Measurements from ENCODE around the gene GDNF.
"Not testable (repeated sequence)": the region's sequence is repeated elsewhere in the genome, so short reads cannot be mapped to it uniquely, and the experiment has no call there.

The GDNF gene, protein sequence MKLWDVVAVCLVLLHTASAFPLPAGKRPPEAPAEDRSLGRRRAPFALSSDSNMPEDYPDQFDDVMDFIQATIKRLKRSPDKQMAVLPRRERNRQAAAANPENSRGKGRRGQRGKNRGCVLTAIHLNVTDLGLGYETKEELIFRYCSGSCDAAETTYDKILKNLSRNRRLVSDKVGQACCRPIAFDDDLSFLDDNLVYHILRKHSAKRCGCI

GRCh38 chr5:37839407-37840052 is at the start of gene GDNF:
TSS of gene GDNF (minus strand) at chr5:37840041. CDS start at chr5:37834796, 5,245 bp downstream.
- DNase-seq = peak; percentile 51

GRCh38 chr5:37888476-37888875 is 48.6 kb upstream of the GDNF start:
- DNase-seq = no peak

DNA sequence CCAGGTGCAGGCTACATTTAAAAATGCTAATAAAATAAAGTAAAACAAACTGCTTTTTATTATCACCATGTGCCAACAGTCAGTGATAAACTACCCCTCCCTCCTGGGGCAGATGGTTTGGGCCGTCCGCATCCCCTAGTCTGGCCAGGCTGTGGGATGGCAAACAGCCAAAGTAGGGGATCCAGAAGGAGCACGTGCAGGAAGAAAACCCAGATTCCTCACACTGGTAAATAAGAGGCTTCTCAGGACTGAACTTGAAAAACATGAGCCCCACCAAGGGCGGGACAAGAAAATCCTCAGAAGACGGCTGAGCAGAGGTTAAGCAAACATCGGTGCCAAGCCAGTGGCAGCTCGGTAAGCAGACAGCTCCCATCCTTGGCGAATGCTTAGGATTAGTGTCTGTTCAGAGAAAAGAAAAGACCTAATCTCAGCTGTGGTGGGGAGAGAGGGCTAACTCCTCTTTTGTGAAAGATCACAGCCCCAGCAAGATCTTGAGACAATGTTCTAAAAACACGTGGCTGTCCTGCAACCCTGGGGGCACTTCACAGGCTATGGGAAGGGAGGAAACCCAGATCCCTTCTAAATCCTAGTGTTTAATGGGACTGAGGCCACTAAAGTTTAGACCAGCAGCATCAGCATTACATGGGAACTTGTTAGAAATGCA is 46.5 kb upstream of the GDNF start:
- no peak for DNase-seq

DNA sequence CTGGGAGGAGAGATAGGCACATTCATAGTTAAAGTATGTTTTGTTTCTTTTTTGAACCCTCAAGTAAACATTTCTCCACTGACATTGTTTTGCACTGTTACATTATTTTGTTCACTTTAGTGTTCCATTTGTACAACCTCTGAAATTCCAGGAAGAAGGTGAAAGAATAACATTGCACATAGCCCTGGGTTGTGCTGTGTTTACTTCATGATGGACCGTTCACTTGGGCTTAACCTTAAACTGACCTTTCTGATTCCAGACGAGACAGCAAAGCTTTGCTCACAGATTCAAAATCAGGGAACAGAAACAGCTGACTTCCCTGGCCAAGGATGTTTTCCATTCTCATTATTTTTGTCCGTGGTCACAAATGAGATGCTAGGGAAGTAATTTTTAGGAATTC is 42.8 kb upstream of the GDNF start:
- DNase-seq = no peak

DNA sequence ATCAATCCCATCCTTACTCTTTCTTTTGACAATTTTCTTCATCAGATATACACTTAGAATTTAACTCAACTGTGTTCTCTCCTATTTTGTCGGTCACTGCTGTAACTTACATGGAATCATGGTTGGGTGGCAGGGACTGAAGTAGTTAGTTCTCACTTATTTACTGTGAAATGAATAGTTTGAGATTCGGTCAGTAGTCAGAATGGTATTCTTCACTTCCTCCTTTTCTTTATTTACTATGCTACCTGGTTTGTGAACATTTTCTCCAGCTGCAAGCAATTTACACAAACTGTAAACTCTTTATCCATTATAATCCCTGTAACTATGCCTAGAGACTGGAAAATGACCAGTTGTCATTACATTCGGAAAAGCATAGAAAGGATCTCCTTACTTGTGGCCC is 41.5 kb upstream of the GDNF start:
- no peak for DNase-seq

GRCh38 chr5:37876943-37877342 is 37.1 kb upstream of the GDNF start:
- DNase-seq = no peak

GRCh38 chr5:37876245-37876644 is 36.4 kb upstream of the GDNF start:
- no peak for DNase-seq

- no peak for DNase-seq
Observed at GRCh38 chr5:37875051-37875787, 35.4 kb upstream of the GDNF start.

DNA sequence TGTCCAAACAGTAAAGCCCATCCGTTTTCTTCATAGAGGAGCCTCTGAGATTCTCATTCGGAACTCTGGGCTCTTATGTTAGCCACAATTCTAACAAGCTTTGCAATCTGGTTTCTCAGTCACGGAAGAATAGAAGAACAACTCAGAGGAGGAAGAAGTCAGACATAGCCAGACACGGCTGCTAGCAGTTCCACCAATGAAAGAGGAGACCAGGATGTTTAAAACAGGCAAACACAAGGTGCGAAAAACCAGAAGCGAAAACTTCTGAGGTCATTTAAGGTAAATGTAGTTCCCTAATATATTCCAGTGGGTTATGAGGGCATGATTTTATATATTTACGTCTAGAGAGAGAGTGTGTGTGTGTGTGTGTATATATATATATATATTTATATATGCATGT is 34.1 kb upstream of the GDNF start:
- DNase-seq = no peak

DNA sequence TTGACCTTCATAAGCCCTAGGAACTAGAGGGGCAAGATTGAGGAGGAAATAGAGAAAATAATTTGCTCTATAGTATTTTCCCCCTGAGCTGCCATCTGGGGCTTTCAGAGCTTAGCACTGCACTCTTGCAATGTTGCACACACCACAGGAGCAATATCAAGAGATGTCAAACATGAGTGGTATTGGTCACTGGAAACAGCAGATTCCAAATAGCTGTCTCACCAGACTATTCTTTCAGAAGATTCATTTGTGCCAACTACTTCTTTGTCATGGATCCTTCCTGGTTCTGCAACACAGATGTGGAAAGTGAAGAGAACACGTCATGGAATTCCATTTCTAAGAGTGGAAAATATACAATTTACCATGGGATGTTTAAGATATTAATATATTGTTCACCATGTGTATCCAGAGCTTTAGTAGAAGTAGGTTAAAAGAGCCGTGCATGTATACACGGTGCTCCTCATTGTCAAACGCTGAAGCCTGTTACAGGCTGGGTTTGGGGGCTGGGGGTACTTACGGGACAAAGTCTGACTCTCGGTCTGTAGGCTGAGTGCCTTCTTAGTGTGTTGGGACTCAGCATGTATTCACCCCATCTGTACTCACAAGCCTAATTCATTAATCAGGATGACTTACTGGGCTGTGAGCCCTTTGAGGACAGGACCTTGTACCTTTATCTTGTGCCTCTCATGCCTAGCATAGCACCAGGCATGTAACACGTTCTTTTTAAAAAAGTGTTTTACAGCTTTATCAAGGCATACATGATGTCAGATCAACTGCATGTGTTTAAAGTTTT is 31.4 kb upstream of the GDNF start:
- DNase-seq = no peak

- no peak for DNase-seq
Observed at GRCh38 chr5:37869216-37869615, 29.4 kb upstream of the GDNF start.

GRCh38 chr5:37867654-37868053 is 27.8 kb upstream of the GDNF start:
- DNase-seq = no peak

GRCh38 chr5:37862907-37863306 is 23.1 kb upstream of the GDNF start:
- not testable (repeated sequence) for DNase-seq

DNA sequence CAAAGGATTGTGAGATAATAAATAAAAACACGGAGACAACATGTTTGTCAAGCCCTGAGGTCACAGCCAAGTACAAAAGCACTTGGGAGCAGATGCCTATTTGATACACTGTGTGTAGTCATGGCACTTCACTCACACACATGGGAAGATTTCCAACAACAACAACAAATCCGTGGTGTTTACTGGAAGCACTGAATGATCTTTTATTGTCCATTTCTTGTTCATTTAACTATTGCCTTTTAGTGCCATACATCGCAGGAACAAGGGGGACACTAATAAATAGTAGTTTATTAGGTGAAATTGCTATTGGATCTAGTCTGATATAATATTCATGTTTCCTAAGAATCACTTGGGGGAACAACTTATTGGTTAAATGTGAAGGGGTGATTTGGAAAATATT is 20.4 kb upstream of the GDNF start:
- no peak for DNase-seq

GRCh38 chr5:37859805-37860204 is 20.0 kb upstream of the GDNF start:
- no peak for DNase-seq

GRCh38 chr5:37858250-37858649 is 18.4 kb upstream of the GDNF start:
- no peak for DNase-seq

GRCh38 chr5:37857696-37858095 is 17.9 kb upstream of the GDNF start:
- no peak for DNase-seq

- no peak for DNase-seq
Observed at GRCh38 chr5:37855438-37855837, 15.6 kb upstream of the GDNF start.

GRCh38 chr5:37851305-37851704 is 11.5 kb upstream of the GDNF start:
- DNase-seq = no peak

- no peak for DNase-seq
Observed at GRCh38 chr5:37850226-37850865, 10.5 kb upstream of the GDNF start.

DNA sequence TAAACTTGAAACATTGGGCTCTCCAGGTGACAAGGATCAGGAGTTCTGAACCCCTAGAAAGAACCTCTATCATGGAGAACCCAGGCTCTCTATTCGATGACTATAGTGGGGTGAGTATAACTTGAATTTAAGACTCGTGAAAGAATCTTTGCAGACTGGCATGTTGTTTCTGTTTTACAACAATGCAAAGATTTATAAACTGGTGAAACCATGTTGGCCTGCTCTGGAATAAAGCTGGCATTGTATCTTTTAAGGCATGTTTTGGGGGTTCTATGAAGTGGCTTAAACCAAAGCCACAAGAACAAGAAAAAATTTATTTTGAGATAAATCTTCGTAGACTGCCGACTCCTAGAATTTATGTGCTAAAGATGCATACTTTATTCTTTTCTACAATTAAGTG is 9.8 kb upstream of the GDNF start:
- DNase-seq = no peak

- peak; percentile 93 for DNase-seq
Observed at GRCh38 chr5:37847978-37848425, 8.2 kb upstream of the GDNF start.
